ENCODE data around the gene GPRIN1. TPM values are rescaled to one million over a fixed set of nuclear protein-coding genes. Genes with fewer than 3 reads are reported as not detected.

Gene GPRIN1
- total RNA-seq, 1 donor from 2014 or later, result not detected

- intact Hi-C loops (cut with DNase I), result no loop called here
- Histone ChIP-seq H3K27ac (no peak overlapping the region), H3K4me1 (no peaks in the 10 kb centered on the region), H3K36me3 (no peaks in the 10 kb centered on the region), H3K4me3 (no peak overlapping the region), H3K9me3 (peaks cover 12 to 17% of the 10 kb centered on the region in 2 donors), H3K27me3 (no peaks in the 10 kb centered on the region)
- TF ChIP-seq CTCF (IDR thresholded peaks at IDR 0.05), result no peak
- no peak for DNase-seq (ENCODE audit: low spot score in 2 of 2)
Observed at GRCh38 chr5:176587398-176587797, 22.6 kb downstream of the GPRIN1 start.

GRCh38 chr5:176583076-176583475 is 26.9 kb downstream of the GPRIN1 start:
- intact Hi-C loops (cut with DNase I), result no loop called here
- no peaks in the 10 kb centered on the region for H3K4me1 ChIP-seq
- no peak for DNase-seq (ENCODE audit: low spot score in 2 of 2)
- H3K27ac ChIP-seq, result no peak overlapping the region
- no peaks in the 10 kb centered on the region for H3K36me3 ChIP-seq
- peaks cover 12 to 17% of the 10 kb centered on the region in 2 donors for H3K9me3 ChIP-seq
- no peak for TF ChIP-seq CTCF (IDR thresholded peaks at IDR 0.05)
- no peak overlapping the region for H3K4me3 ChIP-seq
- no peaks in the 10 kb centered on the region for H3K27me3 ChIP-seq

GRCh38 chr5:176581361-176581760 is 28.6 kb downstream of the GPRIN1 start:
- no peak for TF ChIP-seq CTCF (IDR thresholded peaks at IDR 0.05)
- intact Hi-C loops (cut with DNase I), result no loop called here
- Histone ChIP-seq H3K27me3 (no peaks in the 10 kb centered on the region), H3K9me3 (peaks cover 12 to 17% of the 10 kb centered on the region in 2 donors), H3K4me1 (no peaks in the 10 kb centered on the region), H3K36me3 (no peaks in the 10 kb centered on the region), H3K4me3 (no peak overlapping the region), H3K27ac (no peak overlapping the region)
- no peak for DNase-seq (ENCODE audit: low spot score in 2 of 2)

GRCh38 chr5:176579323-176579722 is 30.6 kb downstream of the GPRIN1 start:
- intact Hi-C loops (cut with DNase I), result no loop called here
- Histone ChIP-seq H3K27ac (no peak overlapping the region), H3K4me1 (no peaks in the 10 kb centered on the region), H3K36me3 (no peaks in the 10 kb centered on the region), H3K27me3 (no peaks in the 10 kb centered on the region), H3K4me3 (no peak overlapping the region), H3K9me3 (peaks cover 0 to 2% of the 10 kb centered on the region in 2 donors)
- no peak for DNase-seq (ENCODE audit: low spot score in 2 of 2)
- no peak for TF ChIP-seq CTCF (IDR thresholded peaks at IDR 0.05)

GRCh38 chr5:176578391-176578808 is 31.6 kb downstream of the GPRIN1 start:
- DNase-seq (ENCODE audit: low spot score in 2 of 2), result no peak
- Histone ChIP-seq H3K36me3 (no peaks in the 10 kb centered on the region), H3K27ac (no peak overlapping the region), H3K9me3 (no peaks in the 10 kb centered on the region), H3K27me3 (no peaks in the 10 kb centered on the region), H3K4me1 (no peaks in the 10 kb centered on the region), H3K4me3 (no peak overlapping the region)
- TF ChIP-seq CTCF (IDR thresholded peaks at IDR 0.05), result peak in 2 of 3 experiments; percentile 5 to 19
- intact Hi-C loops (cut with DNase I), result no loop called here
